ENCODE data around the gene PLAAT4.
"Not testable (repeated sequence)": the region's sequence is repeated elsewhere in the genome, so short reads cannot be mapped to it uniquely, and the experiment has no call there.

PLAAT4 gene

DNA sequence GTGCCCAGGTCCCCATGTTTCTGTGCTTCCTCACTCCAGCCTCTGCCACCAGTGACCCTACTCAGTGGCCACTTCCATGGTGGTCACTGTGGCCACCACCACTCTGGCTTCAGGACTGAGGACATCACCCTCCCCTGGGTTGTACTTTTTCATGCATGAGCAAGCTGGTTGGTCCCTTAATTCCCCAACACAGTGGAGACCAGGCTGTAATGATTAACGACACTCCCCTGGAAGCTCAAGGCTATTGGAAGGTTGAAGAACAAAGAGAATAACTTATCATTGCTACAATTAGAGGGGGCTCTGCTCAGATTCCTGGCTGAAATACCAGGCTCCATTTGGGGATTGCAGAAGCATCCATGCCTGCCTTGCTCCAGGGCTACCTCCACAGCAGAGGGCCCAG is 10.5 kb downstream of the PLAAT4 start:
- DNase-seq = no peak

GRCh38 chr11:63548178-63548577 is 11.6 kb downstream of the PLAAT4 start:
- DNase-seq = no peak

DNA sequence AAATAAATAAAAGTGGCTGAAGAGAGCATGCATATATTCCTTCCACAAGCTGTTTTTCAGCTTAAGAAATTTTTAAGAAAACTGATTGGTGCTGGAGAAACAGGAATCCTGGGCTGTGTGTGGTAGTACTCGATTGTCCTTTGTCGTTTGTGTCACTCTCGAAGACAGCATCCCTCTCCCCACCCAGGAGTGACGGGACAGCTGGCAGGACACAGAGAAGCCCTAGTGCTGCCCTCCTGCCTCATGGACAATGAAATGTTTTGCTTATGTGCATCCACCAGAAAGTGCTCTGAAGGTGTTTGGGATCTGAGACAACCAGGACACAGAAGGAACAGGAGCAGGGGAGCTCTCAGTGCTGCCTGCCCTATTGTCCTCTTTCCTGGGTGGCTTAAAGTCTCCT is 12.8 kb downstream of the PLAAT4 start:
- DNase-seq = no peak

GRCh38 chr11:63550156-63550700 is 13.6 kb downstream of the PLAAT4 start:
- DNase-seq = not testable (repeated sequence)

DNA sequence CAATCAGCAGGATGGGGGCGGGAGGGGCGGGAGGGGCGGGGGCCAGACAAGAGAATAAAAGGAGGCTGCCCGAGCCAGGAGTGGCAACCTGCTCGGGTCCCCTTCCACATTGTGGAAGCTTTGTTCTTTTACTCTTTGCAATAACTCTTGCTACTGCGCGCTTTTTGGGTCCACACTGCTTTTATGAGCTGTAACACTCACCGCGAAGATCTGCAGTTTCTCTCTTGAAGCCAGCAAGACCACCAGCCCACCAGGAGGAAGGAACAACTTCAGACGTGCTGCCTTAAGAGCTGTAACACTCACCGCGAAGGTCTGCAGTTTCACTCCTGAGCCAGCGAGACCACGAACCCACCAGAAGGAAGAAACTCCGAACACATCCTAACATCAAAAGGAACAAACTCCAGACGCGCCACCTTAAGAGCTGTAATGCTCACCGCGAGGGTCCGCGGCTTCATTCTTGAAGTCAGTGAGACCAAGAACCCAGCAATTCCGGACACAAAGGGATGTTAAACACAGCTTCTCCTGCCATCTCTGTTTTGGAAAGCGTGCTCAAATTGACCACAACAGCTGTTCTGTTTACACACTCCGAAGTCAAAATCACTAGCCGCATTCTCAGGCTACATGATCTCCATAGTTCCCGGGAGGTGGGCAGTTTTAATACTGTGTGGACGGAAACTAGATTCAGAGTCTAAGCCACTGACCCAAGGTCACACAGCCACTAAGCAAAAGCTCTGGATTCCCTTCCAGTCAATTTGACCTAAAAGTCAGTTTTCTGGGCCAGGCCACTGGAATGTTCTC is 14.7 kb downstream of the PLAAT4 start:
- DNase-seq = no peak

GRCh38 chr11:63551889-63552266 is 15.3 kb downstream of the PLAAT4 start:
- DNase-seq = no peak

GRCh38 chr11:63552921-63553320 is 16.3 kb downstream of the PLAAT4 start:
- DNase-seq = no peak

- DNase-seq = no peak
Observed at GRCh38 chr11:63553759-63554158, 17.2 kb downstream of the PLAAT4 start.

DNA sequence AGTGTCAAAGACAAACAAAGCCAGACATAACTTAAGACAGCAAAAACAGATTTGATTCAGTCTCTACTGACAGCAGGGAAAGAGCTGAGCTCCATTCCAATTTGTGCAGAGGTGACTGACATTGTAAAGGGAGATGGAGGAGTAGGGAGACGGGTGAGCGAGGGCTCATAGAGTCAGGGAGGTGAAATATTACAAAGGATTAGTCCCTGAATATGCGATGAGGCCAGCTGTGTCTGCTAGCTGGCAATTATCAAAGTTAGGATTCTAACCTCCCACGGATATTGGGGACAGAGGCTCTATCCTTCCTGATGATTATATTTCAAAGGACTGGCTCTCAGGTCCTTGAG is 18.2 kb downstream of the PLAAT4 start:
- DNase-seq = no peak

- DNase-seq = no peak
Observed at GRCh38 chr11:63556404-63557013, 19.9 kb downstream of the PLAAT4 start.

DNA sequence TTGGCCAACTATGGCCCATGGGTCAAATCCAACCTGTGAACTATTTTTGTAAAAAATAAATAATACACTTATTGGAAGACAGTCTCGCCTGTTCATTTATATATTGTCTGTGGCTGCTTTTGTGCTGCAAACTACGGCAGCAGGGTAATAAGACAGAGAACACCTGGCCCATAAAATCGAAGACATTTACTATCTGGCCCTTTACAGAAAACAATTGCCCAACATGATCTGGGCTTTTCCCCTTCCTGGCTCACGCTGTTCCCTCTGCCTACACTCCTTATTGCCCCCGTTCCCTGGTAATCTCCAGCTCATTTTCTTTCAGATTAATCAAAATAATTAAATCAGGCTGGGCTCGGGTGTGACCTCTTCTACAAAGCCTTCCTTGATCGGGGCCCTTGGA is 21.0 kb downstream of the PLAAT4 start:
- no peak for DNase-seq

GRCh38 chr11:63558459-63559157 is 22.0 kb downstream of the PLAAT4 start:
- DNase-seq = no peak

DNA sequence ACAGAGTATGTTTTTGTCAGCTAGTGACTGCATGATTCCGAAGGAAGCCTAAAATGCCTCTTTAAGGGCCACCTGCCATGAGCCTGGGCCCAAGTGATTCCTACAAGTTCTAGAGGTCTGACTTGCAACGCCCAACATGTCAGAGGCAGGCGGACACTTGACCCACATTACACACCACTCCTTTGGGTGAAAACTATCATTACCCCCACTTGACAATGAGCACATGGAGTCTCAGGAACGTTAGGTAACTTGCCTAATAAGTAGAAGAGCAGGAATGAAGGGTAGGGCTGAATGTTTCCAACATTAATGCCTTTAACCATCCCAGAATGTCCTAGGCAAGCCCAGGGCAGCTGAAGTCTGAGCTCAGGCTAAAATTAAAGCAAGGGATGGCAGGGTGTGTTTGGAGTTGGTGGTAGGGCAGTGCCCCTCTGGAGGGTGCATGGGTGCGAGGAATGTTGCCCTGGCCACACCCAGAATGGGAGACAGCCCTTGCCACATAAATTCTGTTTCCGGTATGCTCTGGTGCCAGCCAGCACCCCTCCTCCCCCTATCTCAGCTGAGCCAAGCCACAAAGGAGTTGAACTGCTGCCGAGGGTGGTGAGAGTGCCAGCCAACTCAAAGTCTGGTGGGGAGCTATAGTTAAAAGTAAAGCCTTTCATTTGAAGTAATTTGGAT is 24.0 kb downstream of the PLAAT4 start:
- DNase-seq = no peak

DNA sequence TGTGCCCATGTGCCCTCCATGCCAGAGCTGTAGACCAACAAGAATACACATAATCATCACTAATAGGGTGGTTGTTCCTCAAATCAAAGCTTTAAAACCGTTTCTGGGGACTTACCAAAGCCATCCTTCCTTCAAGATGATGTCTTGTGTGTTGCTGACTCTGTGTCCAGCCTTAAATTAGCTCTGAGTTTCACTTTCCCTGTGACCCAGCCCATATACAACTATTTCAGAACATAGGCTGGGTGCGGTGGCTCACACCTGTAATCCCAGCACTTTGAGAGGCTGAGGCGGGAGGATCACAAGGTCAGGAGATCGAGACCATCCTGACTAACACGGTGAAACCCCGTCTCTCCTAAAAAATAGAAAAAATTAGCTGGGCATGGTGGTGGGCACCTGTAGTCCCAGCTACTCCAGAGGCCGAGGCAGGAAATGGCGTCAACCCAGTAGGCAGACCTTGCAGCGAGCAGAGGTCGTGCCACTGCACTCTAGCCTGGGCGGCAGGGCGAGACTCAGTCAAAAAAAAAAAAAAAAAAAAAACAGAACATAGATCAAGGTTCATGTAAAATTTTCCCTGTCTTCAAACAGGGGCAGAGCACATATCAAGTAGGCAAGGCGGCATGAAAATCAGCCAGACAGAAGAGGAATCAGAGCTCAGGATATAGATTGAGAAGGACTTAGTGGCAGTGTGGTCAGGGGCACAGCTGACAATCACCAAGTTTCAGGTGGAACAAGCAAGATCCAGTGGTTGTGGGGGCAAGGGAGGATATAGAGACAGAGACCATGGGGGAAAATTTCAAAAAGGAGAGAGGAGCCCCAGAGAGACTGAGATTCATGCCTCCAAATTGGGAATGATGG is 26.8 kb downstream of the PLAAT4 start, which contains the start of gene PLAAT2:
Gene PLAAT2 (minus strand): TSS at position 179 of the 855 bp plus-strand sequence. CDS start 55 bp downstream, at position 124.
- no peak for DNase-seq

DNA sequence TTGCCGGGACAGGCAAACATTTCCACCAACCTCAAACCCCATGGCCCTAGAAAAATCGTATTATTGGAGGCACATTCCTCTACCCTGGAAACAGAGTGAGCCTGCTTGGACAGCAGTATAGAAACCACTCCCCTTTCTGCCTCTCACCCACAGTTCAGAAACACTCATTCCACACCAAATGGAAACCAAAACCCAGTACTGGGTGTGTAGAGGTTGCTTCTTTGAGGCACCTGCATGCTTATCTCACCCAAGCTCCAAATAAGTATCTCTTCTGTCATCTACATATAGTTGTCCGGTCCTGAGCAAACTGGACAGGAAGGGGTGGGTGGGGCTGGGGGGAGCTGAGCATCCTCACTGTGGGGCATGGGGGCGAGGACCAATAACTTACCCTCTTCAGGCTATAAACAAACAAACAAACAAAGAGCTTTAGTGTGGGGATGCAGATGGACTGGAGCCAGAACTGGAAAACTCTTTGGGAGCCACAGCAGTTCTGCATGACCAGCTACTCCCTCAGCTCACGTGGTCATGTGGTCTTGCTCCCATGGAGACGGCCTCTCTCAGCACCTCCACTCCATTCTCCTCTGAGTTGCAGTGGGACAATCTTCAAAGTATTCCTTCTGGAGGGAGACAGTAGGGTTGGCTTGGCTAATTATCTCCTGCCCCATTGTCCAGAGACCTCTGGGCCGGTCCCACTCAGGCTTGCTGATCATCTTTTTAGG is 27.6 kb downstream of the PLAAT4 start:
- DNase-seq = no peak

DNA sequence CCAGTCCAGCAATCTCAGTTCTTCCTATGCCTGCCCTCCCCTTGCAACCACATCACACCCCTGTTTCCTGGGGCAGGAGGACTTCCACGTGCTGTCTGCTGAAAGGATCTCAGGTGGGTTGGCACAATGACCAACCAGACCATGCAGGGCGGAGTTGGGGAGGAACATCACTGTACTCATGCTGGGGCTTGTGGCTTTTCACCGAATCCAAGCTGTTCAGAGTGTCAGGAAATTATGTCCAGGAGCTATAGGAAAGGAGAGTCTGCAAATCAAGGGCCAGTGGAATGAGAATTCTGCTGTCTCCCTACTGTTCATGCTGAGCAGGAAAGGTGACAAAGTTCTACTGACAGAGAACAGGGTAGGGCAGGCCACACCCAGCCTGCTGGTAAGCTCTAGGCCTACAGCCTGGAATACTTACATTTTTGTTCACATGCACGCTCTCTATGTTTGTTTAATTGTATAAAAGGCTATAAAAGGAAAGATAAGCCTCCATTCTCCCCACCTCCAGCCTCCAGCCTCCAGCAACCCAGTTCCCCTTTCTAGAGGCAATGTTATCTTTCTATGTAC is 28.3 kb downstream of the PLAAT4 start:
- DNase-seq = no peak

DNA sequence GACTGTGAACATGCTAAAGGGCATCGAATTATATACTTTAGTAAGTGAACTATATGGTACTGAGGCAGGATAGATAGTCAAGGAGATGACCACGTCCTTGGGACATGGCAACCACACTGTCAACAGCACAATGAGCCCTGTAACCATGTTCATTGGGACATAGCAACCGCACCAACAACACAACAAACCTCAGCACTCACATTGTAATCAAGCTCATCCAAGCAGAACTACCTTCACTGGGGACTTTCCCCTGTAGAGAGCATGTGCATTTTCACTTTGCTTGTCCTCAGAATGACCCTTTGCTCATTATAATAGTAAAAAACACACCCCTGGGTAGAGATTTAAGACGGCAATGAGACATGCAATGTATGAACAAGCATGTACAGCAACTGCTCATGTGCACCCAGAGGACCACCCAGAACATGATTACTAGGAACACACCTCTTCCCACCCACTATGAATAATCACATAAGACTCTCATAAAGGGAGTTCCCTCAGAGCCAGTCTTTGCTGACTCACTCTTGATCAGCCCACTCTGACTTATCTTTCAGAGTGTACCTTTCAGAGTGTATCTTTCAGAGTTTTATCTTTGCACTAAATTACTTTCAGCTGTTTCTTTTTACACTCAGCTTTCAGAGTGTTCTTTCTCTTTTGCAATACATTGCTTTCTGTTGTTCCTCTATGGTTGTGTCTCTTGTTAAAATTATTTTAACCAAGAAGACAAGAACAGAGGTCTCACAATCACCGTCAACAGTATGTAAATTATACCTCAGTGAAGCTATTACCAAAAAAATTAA is 30.6 kb downstream of the PLAAT4 start:
- DNase-seq = no peak

DNA sequence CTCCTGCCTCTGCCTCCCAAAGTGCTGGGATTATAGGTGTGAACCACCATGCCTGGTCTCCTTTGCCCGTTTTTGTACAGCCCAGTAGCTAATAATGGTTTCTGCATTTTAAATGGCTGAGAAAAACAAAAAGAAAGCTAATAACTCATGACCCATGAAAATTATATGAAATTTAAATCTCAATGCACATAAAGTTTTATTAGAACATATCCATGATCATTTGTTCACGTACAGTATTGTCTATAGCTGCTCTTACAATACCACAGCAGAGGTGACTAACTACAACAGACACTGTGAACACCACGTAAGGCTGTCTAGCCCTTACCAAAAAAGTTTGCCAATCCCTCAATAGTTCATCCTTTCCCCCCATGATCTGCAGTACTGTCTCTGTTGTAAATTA is 33.0 kb downstream of the PLAAT4 start:
- DNase-seq = no peak

DNA sequence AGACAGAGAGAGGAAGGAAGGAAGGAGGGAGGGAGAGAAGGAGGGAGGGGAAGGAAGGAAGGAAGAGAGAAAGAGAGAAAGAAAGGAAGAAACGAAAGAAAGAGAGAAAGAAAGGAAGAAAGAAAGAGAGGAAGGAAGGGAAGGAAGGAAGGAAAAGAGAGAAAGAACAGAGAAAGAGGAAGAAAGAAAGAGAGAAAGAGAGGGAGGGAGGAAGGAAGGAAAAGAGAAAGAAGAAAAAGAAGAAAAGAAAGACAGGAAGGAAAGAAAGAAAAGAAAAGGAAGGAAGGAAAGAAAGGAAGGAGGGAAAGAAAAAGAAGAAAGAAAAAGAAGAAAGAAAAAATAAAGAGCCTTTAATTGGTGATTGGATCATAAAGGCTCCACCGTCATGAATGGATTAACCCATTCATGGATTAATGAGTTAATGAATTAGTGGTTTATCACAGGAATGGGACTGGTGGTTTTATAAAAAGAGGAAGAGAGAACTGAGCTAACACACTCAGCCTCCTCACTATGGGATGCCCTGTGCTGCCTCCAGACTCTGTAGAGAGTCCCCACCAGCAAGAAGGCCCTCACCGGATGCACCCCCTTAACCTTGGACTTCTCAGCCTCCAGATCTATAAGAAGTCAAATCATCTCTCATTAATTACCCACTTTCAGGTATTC is 35.5 kb downstream of the PLAAT4 start:
- no peak for DNase-seq
